Activated CD8-positive, alpha-beta T cell treated with anti-CD3 and anti-CD28 coated beads for 36 hours (primary cell): ENCODE data around the gene JAK1. TPM values are rescaled to one million over a fixed set of nuclear protein-coding genes. Genes with fewer than 3 reads are reported as not detected.

Experiments used
- ATAC-seq: fragments of 200-7000 bp; cut with Tn5 transposase; one replicate; pipeline ENCODE4 v1.10.0; 2021; ENCODE audit warnings: mild to moderate bottlenecking, moderate library complexity
- CTCF ChIA-PET: fragments of 350-600 bp; sonication (Branson Sonifier 250); formaldehyde crosslinking; loops from one replicate; lab custom pipeline; 2021; ENCODE audit warnings: antibody characterized with exemption; lab: Charles Lee
- POLR2A ChIA-PET: fragments of 350-600 bp; sonication (Branson Sonifier 250); formaldehyde crosslinking; loops from one replicate; lab custom pipeline; 2021; ENCODE audit warnings: antibody characterized with exemption; lab: Charles Lee
- DNase-seq: peaks from one replicate; pipeline ENCODE4 v3.0.0-alpha.2; 2020
- H3K27ac Mint-ChIP-seq: one replicate; pipeline ENCODE4 v1.8.0; 2021; ENCODE audit warnings: mild to moderate bottlenecking, mixed read lengths
- H3K27me3 Mint-ChIP-seq: one replicate; pipeline ENCODE4 v1.8.0; 2021; ENCODE audit warnings: mixed read lengths
- H3K36me3 Mint-ChIP-seq: one replicate; pipeline ENCODE4 v1.8.0; 2021; ENCODE audit warnings: low read depth, mixed read lengths
- H3K4me1 Mint-ChIP-seq: one replicate; pipeline ENCODE4 v1.8.0; 2021; ENCODE audit warnings: low read depth, mixed read lengths
- H3K4me3 Mint-ChIP-seq: one replicate; pipeline ENCODE4 v1.8.0; 2021; ENCODE audit warnings: mild to moderate bottlenecking, moderate library complexity, mixed read lengths
- H3K9me3 Mint-ChIP-seq: one replicate; pipeline ENCODE4 v1.8.0; 2021; ENCODE audit warnings: mixed read lengths
- CTCF ChIP-seq: fragments of 200-600 bp; IDR thresholded peaks from one replicate; pipeline ENCODE4 v1.8.0; 2022; ENCODE audit warnings: antibody characterized with exemption, mild to moderate bottlenecking
- intact Hi-C: fragments of 100-400 bp; cut with micrococcal nuclease; formaldehyde crosslinking; loops from one replicate; pipeline ENCODE4 v1.10.0; 2022
- total RNA-seq, 2 experiments: library from RNA; stranded (reverse); gene quantifications; one replicate each; pipeline ENCODE4 v1.2.3, GENCODE V29; 2021

The JAK1 gene
- total RNA-seq, 2 experiments from 2014 or later = 96.3 to 108 TPM

GRCh38 chr1:64891448-64891825 lies 74.9 kb downstream of the JAK1 start:
- H3K27ac Mint-ChIP-seq = peak overlapping the region; percentile 12
- peak; percentile 52 for DNase-seq
- H3K4me3 Mint-ChIP-seq = no peak overlapping the region

GRCh38 chr1:64890699-64891447 lies 75.5 kb downstream of the JAK1 start:
- ChIA-PET CTCF (interaction anchor here (1.0 to 1.4 kb wide), 2 partner anchors 15 to 27 kb away, joined by 3 read pairs; no protein-coding TSS in a partner anchor), POLR2A (no interaction called here)
- TF ChIP-seq CTCF = no peak
- Mint-ChIP-seq H3K27ac (peak overlapping the region; percentile 12), H3K27me3 (no peaks in the 10 kb centered on the region), H3K36me3 (no peaks in the 10 kb centered on the region), H3K9me3 (no peaks in the 10 kb centered on the region), H3K4me1 (peaks cover 89% of the 10 kb centered on the region), H3K4me3 (no peak overlapping the region)
- ATAC-seq = no peak
- intact Hi-C loops = no loop called here
- DNase-seq = no peak

More at GRCh38 chr1:64891448-64891825, 74.9 kb downstream of the JAK1 start:
- POLR2A ChIA-PET = no interaction called here
- intact Hi-C loops = no loop called here
- no peak for TF ChIP-seq CTCF
- Mint-ChIP-seq H3K4me1 (peaks cover 92% of the 10 kb centered on the region), H3K9me3 (no peaks in the 10 kb centered on the region), H3K27me3 (no peaks in the 10 kb centered on the region), H3K36me3 (no peaks in the 10 kb centered on the region)
- ATAC-seq = peak; percentile 70
- CTCF ChIA-PET = interaction anchor here (1.4 kb wide), 1 partner anchor 14 kb away, joined by 3 read pairs; no protein-coding TSS in a partner anchor

- ATAC-seq (no peak), DNase-seq (no peak)
- Mint-ChIP-seq H3K4me3 (no peak overlapping the region), H3K27me3 (no peaks in the 10 kb centered on the region), H3K27ac (no peak overlapping the region), H3K4me1 (peaks cover 76% of the 10 kb centered on the region), H3K9me3 (no peaks in the 10 kb centered on the region), H3K36me3 (peaks cover 5% of the 10 kb centered on the region)
- POLR2A ChIA-PET = no interaction called here
- CTCF ChIA-PET = interaction anchor here (0.6 to 1.7 kb wide), 3 partner anchors 10 to 253 kb away, joined by 3 to 8 read pairs (median 3); no protein-coding TSS in a partner anchor
- TF ChIP-seq CTCF = no peak
- intact Hi-C loops = no loop called here
Observed at GRCh38 chr1:64887689-64888217, 78.6 kb downstream of the JAK1 start.

- DNase-seq = no peak
- no peaks in the 10 kb centered on the region for H3K9me3 Mint-ChIP-seq
- intact Hi-C loops = no loop called here
- POLR2A ChIA-PET = interaction anchor here (1.6 kb wide), 1 partner anchor 10 kb away, joined by 4 read pairs; no protein-coding TSS in a partner anchor
- H3K4me1 Mint-ChIP-seq = peaks cover 74% of the 10 kb centered on the region
- no peak for TF ChIP-seq CTCF
- no peak overlapping the region for H3K27ac Mint-ChIP-seq
- CTCF ChIA-PET = interaction anchor here (1.7 kb wide), 1 partner anchor 9 kb away, joined by 8 read pairs; no protein-coding TSS in a partner anchor
- no peaks in the 10 kb centered on the region for H3K27me3 Mint-ChIP-seq
- no peak overlapping the region for H3K4me3 Mint-ChIP-seq
- ATAC-seq = no peak
- peaks cover 9% of the 10 kb centered on the region for H3K36me3 Mint-ChIP-seq
Observed at GRCh38 chr1:64886877-64887276, 79.5 kb downstream of the JAK1 start.

GRCh38 chr1:64885648-64886047 lies 80.7 kb downstream of the JAK1 start:
- intact Hi-C loops = no loop called here
- H3K9me3 Mint-ChIP-seq = no peaks in the 10 kb centered on the region
- no peak for TF ChIP-seq CTCF
- POLR2A ChIA-PET = interaction anchor here (1.6 kb wide), 1 partner anchor 8 kb away, joined by 4 read pairs; no protein-coding TSS in a partner anchor
- H3K4me3 Mint-ChIP-seq = no peak overlapping the region
- H3K36me3 Mint-ChIP-seq = peaks cover 9% of the 10 kb centered on the region
- no peaks in the 10 kb centered on the region for H3K27me3 Mint-ChIP-seq
- no peak overlapping the region for H3K27ac Mint-ChIP-seq
- H3K4me1 Mint-ChIP-seq = peaks cover 69% of the 10 kb centered on the region
- no peak for DNase-seq
- CTCF ChIA-PET = no interaction called here
- ATAC-seq = no peak
